ENCODE data around the gene OLFM1. TPM values are rescaled to one million over a fixed set of nuclear protein-coding genes. Genes with fewer than 3 reads are reported as not detected.

Gene OLFM1
- total RNA-seq, 1 donor = 0.43 TPM

- no peak for DNase-seq (ENCODE audit: low read depth)
- TF ChIP-seq CTCF (IDR thresholded peaks at IDR 0.05; ENCODE audit: insufficient read depth, low read depth, low read length) = no peak
- no peak overlapping the region for H3K4me3 ChIP-seq (ENCODE audit: low read depth, low read length)
Observed at GRCh38 chr9:135066291-135066690, 21.2 kb upstream of the OLFM1 start.

- H3K4me3 ChIP-seq (ENCODE audit: low read depth, low read length) = no peak overlapping the region
- no peak for TF ChIP-seq CTCF (IDR thresholded peaks at IDR 0.05; ENCODE audit: insufficient read depth, low read depth, low read length)
- DNase-seq (ENCODE audit: low read depth) = no peak
Observed at GRCh38 chr9:135067096-135067710, 20.3 kb upstream of the OLFM1 start.

GRCh38 chr9:135068776-135069415 lies 18.6 kb upstream of the OLFM1 start:
- no peak for TF ChIP-seq CTCF (IDR thresholded peaks at IDR 0.05; ENCODE audit: insufficient read depth, low read depth, low read length)
- DNase-seq (ENCODE audit: low read depth) = no peak
- H3K4me3 ChIP-seq (ENCODE audit: low read depth, low read length) = no peak overlapping the region

- DNase-seq (ENCODE audit: low read depth) = no peak
- TF ChIP-seq CTCF (IDR thresholded peaks at IDR 0.05; ENCODE audit: insufficient read depth, low read depth, low read length) = no peak
- no peak overlapping the region for H3K4me3 ChIP-seq (ENCODE audit: low read depth, low read length)
Observed at GRCh38 chr9:135069558-135070197, 17.8 kb upstream of the OLFM1 start.

- no peak overlapping the region for H3K4me3 ChIP-seq (ENCODE audit: low read depth, low read length)
- no peak for DNase-seq (ENCODE audit: low read depth)
- TF ChIP-seq CTCF (IDR thresholded peaks at IDR 0.05; ENCODE audit: insufficient read depth, low read depth, low read length) = no peak
Observed at GRCh38 chr9:135070198-135070951, 17.1 kb upstream of the OLFM1 start.

- no peak for DNase-seq (ENCODE audit: low read depth)
Observed at GRCh38 chr9:135070964-135071735, 16.3 kb upstream of the OLFM1 start.

More at GRCh38 chr9:135070964-135071735, 16.3 kb upstream of the OLFM1 start:
- no peak overlapping the region for H3K4me3 ChIP-seq (ENCODE audit: low read depth, low read length)
- TF ChIP-seq CTCF (IDR thresholded peaks at IDR 0.05; ENCODE audit: insufficient read depth, low read depth, low read length) = no peak
